T-helper 1 cell treated with Interleukin-12 subunit alpha and Interleukin-12 subunit beta and Interleukin-4 antibody, amounts not matched to agents 30 ng/mL and 1 ng/mL, for 36 hours (primary cell): ENCODE results near the gene RUBCNL. TPM values are rescaled to one million over a fixed set of nuclear protein-coding genes. Genes with fewer than 3 reads are reported as not detected.
"Not testable (repeated sequence)": the region's sequence is repeated elsewhere in the genome, so short reads cannot be mapped to it uniquely, and the experiment has no call there.

Experiments used
- intact Hi-C: fragments of 100-400 bp; cut with micrococcal nuclease; formaldehyde crosslinking; loops from one replicate; pipeline ENCODE4 v1.15.1; 2024
- total RNA-seq: library from RNA; stranded (reverse); gene quantifications from 2 replicates; pipeline ENCODE4 v1.2.3, GENCODE V29; 2022

Gene RUBCNL
- total RNA-seq, 1 donor from 2014 or later: 3.1 TPM

GRCh38 chr13:46377554-46377953 lies 9.5 kb downstream of the RUBCNL start:
- intact Hi-C loops: no loop called here

DNA sequence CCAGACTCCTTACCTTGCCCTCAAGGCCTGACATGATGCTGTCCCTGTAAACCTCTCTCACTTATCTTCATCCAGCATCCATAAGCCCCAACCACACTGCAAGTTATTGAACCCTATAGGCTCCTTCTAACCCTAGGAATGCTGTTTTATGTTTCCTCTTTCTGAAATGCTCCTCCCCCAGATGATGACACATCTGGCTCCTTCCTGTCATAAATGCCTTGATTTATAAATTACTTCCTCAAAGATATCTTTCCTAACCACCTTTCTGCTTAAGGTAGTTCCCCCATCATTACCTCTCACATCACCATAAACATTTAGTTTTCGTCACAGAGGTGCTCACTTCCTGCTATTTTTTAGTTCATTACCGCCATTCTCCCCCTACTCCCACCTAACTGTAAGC lies 12.3 kb downstream of the RUBCNL start:
- intact Hi-C loops: no loop called here

DNA sequence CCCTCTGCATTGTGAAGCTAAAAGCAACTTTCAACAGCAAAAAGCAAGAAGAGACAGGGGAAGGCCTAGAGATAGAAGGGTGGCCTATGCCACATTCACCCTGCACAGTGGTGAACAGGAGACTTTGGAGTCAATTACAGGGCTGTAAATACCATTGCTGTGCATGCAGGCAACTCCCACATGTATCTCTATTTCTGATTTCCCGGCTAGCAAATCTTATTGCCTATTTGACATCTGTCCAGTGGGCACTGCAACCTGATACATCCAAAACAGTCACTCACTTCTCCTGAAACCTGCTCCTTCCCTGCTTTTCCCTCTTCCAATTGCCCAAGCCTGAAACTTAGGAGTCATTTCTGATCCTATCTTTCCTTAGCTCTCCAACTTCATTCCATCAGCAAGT lies 13.4 kb downstream of the RUBCNL start:
- intact Hi-C loops: no loop called here

- intact Hi-C loops: not testable (repeated sequence)
Observed at GRCh38 chr13:46372938-46373337, 14.1 kb downstream of the RUBCNL start.

DNA sequence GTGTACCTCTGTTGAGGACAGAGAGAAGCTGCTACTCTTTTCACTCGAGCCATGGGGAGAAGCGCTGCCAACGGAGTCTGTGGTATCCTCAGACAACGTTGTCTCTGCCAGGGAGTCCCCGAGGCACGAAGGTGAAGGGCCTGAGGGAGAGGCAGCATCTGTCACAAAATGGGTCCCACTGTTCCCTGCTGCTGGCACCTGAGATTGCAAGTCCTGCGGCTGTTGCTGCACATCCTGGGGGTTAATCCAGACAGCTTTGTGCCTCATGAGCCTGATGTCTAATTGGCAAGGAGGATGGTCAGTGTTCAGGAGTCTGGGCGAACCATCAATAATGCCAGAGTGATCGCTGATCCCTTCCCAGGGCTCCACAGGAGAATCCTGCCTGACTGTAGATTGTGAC lies 15.0 kb downstream of the RUBCNL start:
- intact Hi-C loops: no loop called here

DNA sequence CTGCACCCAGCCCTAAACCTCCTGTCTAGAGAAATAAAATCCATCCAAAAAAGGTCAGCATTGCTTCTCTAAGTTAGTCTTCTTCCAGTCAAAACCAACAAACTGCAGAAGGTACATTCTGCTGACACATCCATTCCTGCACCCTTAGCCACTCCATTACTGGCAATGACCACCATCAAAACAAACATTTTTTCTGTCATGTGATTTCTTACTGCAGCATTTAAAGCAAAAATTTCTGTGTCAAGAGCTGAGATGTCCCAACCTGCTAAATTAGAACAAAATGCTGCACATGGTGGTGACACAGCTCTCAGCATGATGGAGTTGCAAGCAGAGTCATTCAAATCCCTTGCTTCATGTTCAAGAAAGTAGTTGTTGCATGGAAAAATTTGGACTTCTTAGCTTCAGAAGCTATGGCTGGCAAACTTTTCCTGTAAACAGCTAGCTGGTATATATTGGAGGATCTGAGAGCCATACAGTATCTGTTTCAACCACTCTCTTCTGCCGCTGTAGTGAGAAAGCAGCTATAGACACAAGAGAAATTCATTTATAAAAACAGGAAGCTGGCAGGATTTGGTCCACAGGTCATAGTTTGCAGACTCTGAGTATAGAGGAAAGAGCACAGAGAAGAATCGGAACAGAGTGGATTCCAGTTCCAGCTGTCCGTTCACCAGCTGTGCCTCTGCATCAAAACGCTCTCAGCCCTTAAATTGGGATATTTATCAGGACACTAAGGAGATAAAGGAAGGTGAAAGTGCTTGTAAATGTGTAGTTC lies 17.4 kb downstream of the RUBCNL start:
- intact Hi-C loops: no loop called here

- intact Hi-C loops: no loop called here
Observed at GRCh38 chr13:46367617-46368327, 19.3 kb downstream of the RUBCNL start.

GRCh38 chr13:46361276-46361934 lies 25.6 kb downstream of the RUBCNL start:
- intact Hi-C loops: no loop called here

- intact Hi-C loops: no loop called here
Observed at GRCh38 chr13:46360604-46361003, 26.4 kb downstream of the RUBCNL start.

DNA sequence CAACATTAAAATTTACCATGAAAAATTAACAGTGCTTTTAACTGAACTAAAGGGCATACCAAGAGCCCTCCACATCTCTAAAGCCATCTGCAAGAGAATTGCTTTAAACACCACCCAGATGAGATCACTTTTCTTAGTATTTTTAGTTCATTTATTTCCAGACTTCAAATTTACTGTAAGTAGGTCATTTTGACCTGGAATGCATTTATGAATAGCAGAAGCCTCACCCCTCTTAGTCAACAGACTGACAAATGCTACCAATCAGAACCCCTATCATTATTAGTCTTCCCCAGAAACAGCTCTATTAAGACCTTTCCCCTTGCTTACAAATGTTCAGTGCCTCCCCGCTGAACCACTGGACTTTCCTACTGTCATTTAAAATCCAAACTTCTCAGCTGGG lies 27.3 kb downstream of the RUBCNL start:
- intact Hi-C loops: loop anchor here (10.0 kb wide), 2 partner anchors 395 to 1445 kb away; no protein-coding TSS in a partner anchor

GRCh38 chr13:46355901-46356590 lies 31.0 kb downstream of the RUBCNL start:
- intact Hi-C loops: loop anchor here (1.0 to 10.0 kb wide), 4 partner anchors 37 to 1441 kb away; no protein-coding TSS in a partner anchor

DNA sequence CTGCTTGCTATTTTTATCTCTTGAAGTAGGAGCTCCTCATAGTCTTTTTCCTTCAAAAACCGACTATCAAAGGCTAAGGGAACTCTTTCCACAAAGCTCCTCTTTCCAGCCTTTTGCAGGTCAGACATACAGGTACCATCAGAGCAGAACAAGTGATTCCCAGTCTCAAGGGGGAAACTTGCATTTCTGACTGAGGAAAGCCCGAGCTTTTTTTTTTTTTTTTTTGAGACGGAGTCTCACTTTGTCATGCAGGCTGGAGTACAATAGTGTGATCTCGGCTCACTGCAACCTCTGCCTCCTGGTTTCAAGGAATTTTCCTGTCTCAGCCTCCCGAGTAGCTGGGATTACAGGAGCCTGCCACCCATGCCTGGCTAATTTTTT lies 32.0 kb downstream of the RUBCNL start:
- intact Hi-C loops: loop anchor here (1.0 to 10.0 kb wide), 4 partner anchors 38 to 1440 kb away; no protein-coding TSS in a partner anchor

DNA sequence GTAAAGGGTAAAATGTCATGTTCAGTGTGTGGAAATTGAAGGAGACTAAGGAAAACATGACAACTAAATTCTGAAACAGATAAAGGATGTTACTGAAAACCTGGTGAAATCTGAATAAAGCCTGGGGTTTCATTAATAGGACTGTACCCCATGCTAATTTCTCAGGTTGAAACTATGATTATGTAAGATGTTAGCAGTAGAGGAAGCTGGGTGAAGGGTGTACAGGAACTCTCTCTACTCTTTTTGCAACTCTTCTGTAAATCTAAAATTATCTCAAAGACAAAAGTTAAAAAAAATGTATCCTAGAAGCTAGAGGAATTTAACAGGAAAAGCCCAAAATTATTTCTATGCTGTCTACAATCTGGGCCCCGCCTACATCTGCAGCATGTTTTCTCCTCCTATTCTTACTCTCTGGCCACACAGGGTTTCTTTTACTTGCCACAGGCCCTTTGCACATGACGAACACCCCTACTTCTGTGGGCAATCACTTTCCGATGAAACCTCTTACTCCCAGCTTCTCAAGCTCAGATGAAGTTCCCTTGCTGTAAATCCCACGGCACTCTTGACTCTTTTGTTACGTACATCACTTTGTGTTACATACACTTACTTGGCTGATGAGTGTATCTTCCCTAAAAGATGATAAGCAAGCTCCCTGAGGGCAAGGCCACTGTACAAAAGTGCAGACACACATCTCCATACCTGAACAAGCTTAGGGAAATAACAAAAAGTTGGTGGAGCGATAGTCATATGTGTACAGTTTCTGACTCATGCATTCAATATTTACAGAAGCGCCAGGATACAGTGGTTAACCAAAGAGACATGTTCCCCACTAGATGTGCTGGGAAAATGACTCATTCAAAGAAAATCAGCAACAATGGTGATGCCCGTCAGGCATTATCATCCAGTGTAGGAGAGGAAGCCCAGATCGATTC lies 32.6 kb downstream of the RUBCNL start:
- intact Hi-C loops: loop anchor here (1.0 to 10.0 kb wide), 7 partner anchors 13 to 1440 kb away; partner anchors contain the start of gene ZC3H13

- intact Hi-C loops: loop anchor here (10.0 kb wide), 2 partner anchors 402 to 1438 kb away; no protein-coding TSS in a partner anchor
Observed at GRCh38 chr13:46352805-46353204, 34.2 kb downstream of the RUBCNL start.

GRCh38 chr13:46350003-46350402 lies 37.0 kb downstream of the RUBCNL start:
- intact Hi-C loops: loop anchor here (10.0 kb wide), 2 partner anchors 405 to 1435 kb away; no protein-coding TSS in a partner anchor

- intact Hi-C loops: no loop called here
Observed at GRCh38 chr13:46348961-46349360, 38.1 kb downstream of the RUBCNL start.

GRCh38 chr13:46347277-46347676 lies 39.8 kb downstream of the RUBCNL start:
- intact Hi-C loops: no loop called here

DNA sequence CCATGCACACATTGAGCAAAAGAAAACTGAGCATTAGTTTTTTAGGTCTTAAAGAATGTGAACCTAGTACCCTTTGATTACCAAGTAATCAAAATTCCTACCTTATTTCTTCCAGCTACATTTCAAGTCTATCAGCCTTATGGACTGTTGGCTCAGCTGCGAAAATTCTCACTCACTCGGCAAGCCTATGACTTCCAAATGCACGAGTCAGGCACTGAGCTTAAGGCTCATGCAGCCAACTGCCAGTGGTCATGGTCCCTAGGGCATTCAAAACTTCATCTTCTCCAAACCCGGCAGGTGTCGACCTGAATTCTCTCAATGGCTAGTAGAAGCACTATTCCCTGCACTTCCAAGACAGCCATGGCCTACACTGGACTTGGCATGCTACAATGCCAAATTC lies 41.2 kb downstream of the RUBCNL start:
- intact Hi-C loops: no loop called here

- intact Hi-C loops: no loop called here
Observed at GRCh38 chr13:46345398-46345797, 41.7 kb downstream of the RUBCNL start.
